VCaP (cell line): Measurements from ENCODE around the gene COL26A1.
A peak's percentile ranks its signal among the peaks of the same experiment; 100 is the strongest.
"Not testable (repeated sequence)": the region's sequence is repeated elsewhere in the genome, so short reads cannot be mapped to it uniquely, and the experiment has no call there.

Experiments
- H3K27ac ChIP-seq: fragments of 450-650 bp; 2 replicates; pipeline ENCODE4 v1.5.1; 2017
- CTCF ChIP-seq: fragments of 450-650 bp; conservative IDR thresholded peaks from 2 replicates; pipeline ENCODE4 v1.5.1; 2017; ENCODE audit warnings: mild to moderate bottlenecking, moderate library complexity

Gene COL26A1

DNA sequence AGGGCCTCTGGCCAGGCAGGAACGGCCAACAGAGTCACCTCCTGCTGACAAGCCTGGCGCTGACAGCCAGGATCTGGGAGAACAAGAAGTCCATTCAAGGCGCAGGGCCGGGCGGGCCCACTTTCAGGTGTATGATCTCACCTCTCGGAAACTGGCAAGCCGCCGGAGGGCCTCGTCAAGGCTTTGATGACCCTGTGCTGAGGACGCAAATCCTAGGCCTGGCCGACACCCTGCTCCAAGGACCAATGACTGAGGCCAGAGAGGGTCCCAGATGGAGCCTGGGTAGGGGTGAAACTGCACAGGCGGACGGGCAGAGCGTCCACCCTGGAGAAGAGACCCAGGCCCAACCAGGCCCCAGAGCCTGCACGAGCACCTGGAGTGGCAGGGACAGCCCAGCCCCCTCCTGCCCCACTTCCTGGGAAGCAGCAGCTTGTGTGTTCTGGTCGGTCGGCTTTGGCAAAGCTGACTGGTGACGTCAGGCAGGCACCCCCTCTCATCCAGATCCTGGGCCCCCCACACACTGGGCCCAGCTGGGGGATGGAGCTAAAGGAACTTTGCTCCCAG is 235.8 kb downstream of the COL26A1 start:
- H3K27ac ChIP-seq = no peak overlapping the region
- TF ChIP-seq CTCF = no peak

- TF ChIP-seq CTCF = no peak
- H3K27ac ChIP-seq = no peak overlapping the region
Observed at GRCh38 chr7:101598986-101599771, 236.5 kb downstream of the COL26A1 start.

DNA sequence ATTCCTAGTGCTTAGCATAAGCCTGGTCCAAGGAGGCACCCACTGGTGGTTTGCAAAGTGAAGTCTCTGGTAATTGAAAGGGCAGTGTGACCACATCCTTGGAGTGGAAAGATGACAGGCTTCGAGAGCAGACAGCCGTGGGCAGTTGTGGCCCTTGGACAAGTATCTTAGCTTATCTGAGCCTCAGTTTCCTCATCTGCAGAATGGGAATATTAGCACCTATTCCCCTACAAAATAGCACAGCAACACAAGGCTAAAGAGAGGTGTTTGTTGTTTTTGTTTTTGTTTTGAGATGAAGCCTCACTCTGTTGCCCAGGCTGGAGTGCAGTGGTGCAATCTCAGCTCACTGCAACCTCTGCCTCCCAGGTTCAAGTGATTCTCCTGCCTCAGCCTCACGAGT is 237.1 kb downstream of the COL26A1 start:
- TF ChIP-seq CTCF = no peak
- H3K27ac ChIP-seq = no peak overlapping the region

GRCh38 chr7:101602082-101602481 is 239.4 kb downstream of the COL26A1 start:
- TF ChIP-seq CTCF = no peak
- H3K27ac ChIP-seq = no peak overlapping the region

DNA sequence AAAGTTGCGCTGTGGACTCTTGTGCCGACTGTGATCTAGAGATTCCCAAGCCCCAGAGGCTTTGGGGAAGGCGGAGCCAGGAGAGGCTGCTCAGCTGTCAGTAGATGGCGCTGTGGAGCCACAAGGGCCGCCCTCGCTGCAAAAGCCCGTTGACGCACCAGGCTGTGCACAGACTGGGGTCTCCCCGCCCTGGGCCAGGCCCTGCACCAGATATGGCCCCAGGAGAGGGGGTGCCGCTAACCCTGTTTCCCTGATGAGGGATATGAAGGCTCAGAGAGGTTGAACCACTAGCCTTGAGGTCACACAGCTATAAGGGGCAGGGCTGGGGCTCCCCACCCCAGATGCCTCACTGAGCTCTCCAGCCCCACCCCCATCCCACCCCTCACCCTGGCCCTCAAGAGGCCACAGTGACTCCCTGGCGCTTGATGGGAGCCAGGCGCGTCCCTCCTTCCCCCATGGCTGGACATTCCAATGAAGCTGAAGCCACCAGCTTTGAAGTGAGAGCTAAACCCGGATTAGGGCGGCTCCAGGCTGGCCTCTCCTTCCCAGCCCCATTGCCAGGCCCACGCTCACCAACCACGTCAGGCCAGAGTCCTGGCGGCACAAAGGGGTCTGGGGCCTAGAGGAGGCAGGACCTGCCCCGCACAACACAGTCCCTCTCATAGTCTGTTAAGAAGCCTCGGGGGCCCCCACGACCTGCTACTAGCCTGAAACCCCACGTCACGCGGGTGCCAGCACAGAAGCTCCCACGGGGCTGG is 240.0 kb downstream of the COL26A1 start:
- H3K27ac ChIP-seq = no peak overlapping the region
- TF ChIP-seq CTCF = peak; percentile 99

GRCh38 chr7:101604331-101604933 is 241.8 kb downstream of the COL26A1 start:
- H3K27ac ChIP-seq = no peak overlapping the region
- TF ChIP-seq CTCF = no peak

DNA sequence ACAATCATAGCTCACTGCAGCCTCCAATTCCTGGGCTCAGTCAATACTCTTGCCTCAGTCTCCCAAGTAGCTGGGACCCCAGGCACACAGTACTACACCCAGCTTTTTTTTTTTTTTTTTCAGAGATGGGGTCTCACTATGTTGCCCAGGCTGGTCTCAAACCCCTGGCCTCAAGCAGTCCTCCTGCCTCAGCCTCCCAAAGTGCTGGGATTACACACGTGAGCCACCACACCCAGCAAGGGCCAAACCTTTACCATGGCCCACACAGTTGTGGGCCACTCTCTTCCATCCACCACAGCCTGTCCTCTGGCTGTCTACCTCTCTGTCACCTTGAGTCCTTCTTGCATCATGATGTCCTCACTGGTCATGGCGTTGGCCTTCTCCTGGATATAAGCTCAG is 242.3 kb downstream of the COL26A1 start:
- not testable (repeated sequence) for H3K27ac ChIP-seq
